ENCODE measurements around the gene DPH2.
A peak's percentile ranks its signal among the peaks of the same experiment; 100 is the strongest.

Gene DPH2

GRCh38 chr1:43946236-43947060 is 23.4 kb upstream of the DPH2 start, which contains the start of gene IPO13:
Gene IPO13 (plus strand): TSS chr1:43946950. CDS start chr1:43947601, 651 bp downstream.
- Histone ChIP-seq H3K27me3 (ENCODE audit: control insufficient read depth in 1 of 2, insufficient read depth in 2 of 2, low read length in 2 of 2) (no peaks in the 10 kb centered on the region), H3K9ac (ENCODE audit: low read length) (peak within 1 kb of the TSS; percentile 72), H3K27ac (ENCODE audit: low read depth, low read length) (peak within 1 kb of the TSS; percentile 95), H3K36me3 (ENCODE audit: insufficient read depth, low read length) (peaks cover 7% of the 10 kb centered on the region), H3K4me1 (ENCODE audit: insufficient read depth, low read length) (peaks cover 23% of the 10 kb centered on the region), H3K9me3 (ENCODE audit: low read length) (no peaks in the 10 kb centered on the region), H3K4me3 (ENCODE audit: low read depth in 1 of 2, low read length in 2 of 2) (peak within 1 kb of the TSS; percentile 93 to 95)

- peaks cover 7% of the 10 kb centered on the region for H3K36me3 ChIP-seq (ENCODE audit: insufficient read depth, low read length)
- H3K4me1 ChIP-seq (ENCODE audit: insufficient read depth, low read length) = peaks cover 23% of the 10 kb centered on the region
- H3K4me3 ChIP-seq (ENCODE audit: low read depth in 1 of 2, low read length in 2 of 2) = peak overlapping the region; percentile 93 to 95
- peak overlapping the region; percentile 72 for H3K9ac ChIP-seq (ENCODE audit: low read length)
- H3K27ac ChIP-seq (ENCODE audit: low read depth, low read length) = peak overlapping the region; percentile 95
- H3K9me3 ChIP-seq (ENCODE audit: low read length) = no peaks in the 10 kb centered on the region
- H3K27me3 ChIP-seq (ENCODE audit: control insufficient read depth in 1 of 2, insufficient read depth in 2 of 2, low read length in 2 of 2) = no peaks in the 10 kb centered on the region
Measured at GRCh38 chr1:43947061-43947873, 22.5 kb upstream of the DPH2 start.

GRCh38 chr1:43947874-43948437 is 21.9 kb upstream of the DPH2 start:
- peak overlapping the region in 1 of 2 donors; percentile 95 for H3K4me3 ChIP-seq (ENCODE audit: low read depth in 1 of 2, low read length in 2 of 2)
- H3K9ac ChIP-seq (ENCODE audit: low read length) = no peak overlapping the region
- H3K4me1 ChIP-seq (ENCODE audit: insufficient read depth, low read length) = peaks cover 23% of the 10 kb centered on the region
- peaks cover 7% of the 10 kb centered on the region for H3K36me3 ChIP-seq (ENCODE audit: insufficient read depth, low read length)
- H3K9me3 ChIP-seq (ENCODE audit: low read length) = no peaks in the 10 kb centered on the region
- peak overlapping the region; percentile 95 for H3K27ac ChIP-seq (ENCODE audit: low read depth, low read length)
- no peaks in the 10 kb centered on the region for H3K27me3 ChIP-seq (ENCODE audit: control insufficient read depth in 1 of 2, insufficient read depth in 2 of 2, low read length in 2 of 2)

GRCh38 chr1:43949678-43950077 is 20.1 kb upstream of the DPH2 start:
- H3K27ac ChIP-seq (ENCODE audit: low read depth, low read length) = no peak overlapping the region
- peaks cover 7% of the 10 kb centered on the region for H3K36me3 ChIP-seq (ENCODE audit: insufficient read depth, low read length)
- peaks cover 20% of the 10 kb centered on the region for H3K4me1 ChIP-seq (ENCODE audit: insufficient read depth, low read length)
- no peaks in the 10 kb centered on the region for H3K9me3 ChIP-seq (ENCODE audit: low read length)
- no peak overlapping the region for H3K4me3 ChIP-seq (ENCODE audit: low read depth in 1 of 2, low read length in 2 of 2)
- no peaks in the 10 kb centered on the region for H3K27me3 ChIP-seq (ENCODE audit: control insufficient read depth in 1 of 2, insufficient read depth in 2 of 2, low read length in 2 of 2)
- H3K9ac ChIP-seq (ENCODE audit: low read length) = no peak overlapping the region

GRCh38 chr1:43951021-43951985 is 18.5 kb upstream of the DPH2 start:
- no peak overlapping the region for H3K4me3 ChIP-seq (ENCODE audit: low read depth in 1 of 2, low read length in 2 of 2)
- no peaks in the 10 kb centered on the region for H3K27me3 ChIP-seq (ENCODE audit: control insufficient read depth in 1 of 2, insufficient read depth in 2 of 2, low read length in 2 of 2)
- H3K4me1 ChIP-seq (ENCODE audit: insufficient read depth, low read length) = peaks cover 16% of the 10 kb centered on the region
- H3K9me3 ChIP-seq (ENCODE audit: low read length) = no peaks in the 10 kb centered on the region
- no peak overlapping the region for H3K9ac ChIP-seq (ENCODE audit: low read length)
- peaks cover 7% of the 10 kb centered on the region for H3K36me3 ChIP-seq (ENCODE audit: insufficient read depth, low read length)
- H3K27ac ChIP-seq (ENCODE audit: low read depth, low read length) = no peak overlapping the region

- Histone ChIP-seq H3K9me3 (ENCODE audit: low read length) (no peaks in the 10 kb centered on the region), H3K27ac (ENCODE audit: low read depth, low read length) (no peak overlapping the region), H3K27me3 (ENCODE audit: control insufficient read depth in 1 of 2, insufficient read depth in 2 of 2, low read length in 2 of 2) (no peaks in the 10 kb centered on the region), H3K4me3 (ENCODE audit: low read depth in 1 of 2, low read length in 2 of 2) (no peak overlapping the region), H3K9ac (ENCODE audit: low read length) (no peak overlapping the region), H3K36me3 (ENCODE audit: insufficient read depth, low read length) (peaks cover 23% of the 10 kb centered on the region), H3K4me1 (ENCODE audit: insufficient read depth, low read length) (peaks cover 11% of the 10 kb centered on the region)
Measured at GRCh38 chr1:43952731-43953346, 17.0 kb upstream of the DPH2 start.

GRCh38 chr1:43953361-43953760 is 16.4 kb upstream of the DPH2 start:
- peaks cover 28% of the 10 kb centered on the region for H3K36me3 ChIP-seq (ENCODE audit: insufficient read depth, low read length)
- no peaks in the 10 kb centered on the region for H3K27me3 ChIP-seq (ENCODE audit: control insufficient read depth in 1 of 2, insufficient read depth in 2 of 2, low read length in 2 of 2)
- H3K9me3 ChIP-seq (ENCODE audit: low read length) = no peaks in the 10 kb centered on the region
- H3K9ac ChIP-seq (ENCODE audit: low read length) = no peak overlapping the region
- H3K27ac ChIP-seq (ENCODE audit: low read depth, low read length) = no peak overlapping the region
- peaks cover 5% of the 10 kb centered on the region for H3K4me1 ChIP-seq (ENCODE audit: insufficient read depth, low read length)
- no peak overlapping the region for H3K4me3 ChIP-seq (ENCODE audit: low read depth in 1 of 2, low read length in 2 of 2)

GRCh38 chr1:43954036-43954435 is 15.8 kb upstream of the DPH2 start:
- Histone ChIP-seq H3K9me3 (ENCODE audit: low read length) (no peaks in the 10 kb centered on the region), H3K4me1 (ENCODE audit: insufficient read depth, low read length) (no peaks in the 10 kb centered on the region), H3K36me3 (ENCODE audit: insufficient read depth, low read length) (peaks cover 35% of the 10 kb centered on the region), H3K4me3 (ENCODE audit: low read depth in 1 of 2, low read length in 2 of 2) (no peak overlapping the region), H3K27ac (ENCODE audit: low read depth, low read length) (no peak overlapping the region), H3K9ac (ENCODE audit: low read length) (no peak overlapping the region), H3K27me3 (ENCODE audit: control insufficient read depth in 1 of 2, insufficient read depth in 2 of 2, low read length in 2 of 2) (no peaks in the 10 kb centered on the region)

- Histone ChIP-seq H3K36me3 (ENCODE audit: insufficient read depth, low read length) (peaks cover 50% of the 10 kb centered on the region), H3K4me1 (ENCODE audit: insufficient read depth, low read length) (no peaks in the 10 kb centered on the region), H3K9me3 (ENCODE audit: low read length) (no peaks in the 10 kb centered on the region), H3K4me3 (ENCODE audit: low read depth in 1 of 2, low read length in 2 of 2) (no peak overlapping the region), H3K27me3 (ENCODE audit: control insufficient read depth in 1 of 2, insufficient read depth in 2 of 2, low read length in 2 of 2) (no peaks in the 10 kb centered on the region), H3K9ac (ENCODE audit: low read length) (no peak overlapping the region), H3K27ac (ENCODE audit: low read depth, low read length) (no peak overlapping the region)
Measured at GRCh38 chr1:43956234-43956633, 13.6 kb upstream of the DPH2 start.

- H3K9me3 ChIP-seq (ENCODE audit: low read length) = no peaks in the 10 kb centered on the region
- no peak overlapping the region for H3K9ac ChIP-seq (ENCODE audit: low read length)
- no peaks in the 10 kb centered on the region for H3K4me1 ChIP-seq (ENCODE audit: insufficient read depth, low read length)
- H3K36me3 ChIP-seq (ENCODE audit: insufficient read depth, low read length) = peaks cover 60% of the 10 kb centered on the region
- no peak overlapping the region for H3K4me3 ChIP-seq (ENCODE audit: low read depth in 1 of 2, low read length in 2 of 2)
- no peaks in the 10 kb centered on the region for H3K27me3 ChIP-seq (ENCODE audit: control insufficient read depth in 1 of 2, insufficient read depth in 2 of 2, low read length in 2 of 2)
- H3K27ac ChIP-seq (ENCODE audit: low read depth, low read length) = no peak overlapping the region
Measured at GRCh38 chr1:43957407-43958040, 12.3 kb upstream of the DPH2 start.

All from muscle layer of colon (tissue), 2 donors.